WI38 (cell line): ENCODE measurements around the gene GLS.

Source experiments
- H3K4me3 ChIP-seq: 2 replicates; pipeline ENCODE4 v1.5.1; 2011; ENCODE audit warnings: low read depth, mild to moderate bottlenecking, control low read depth, low read length
- CTCF ChIP-seq: IDR thresholded peaks from 2 replicates; pipeline ENCODE4 v1.5.1; 2012; ENCODE audit warnings: low read depth, mild to moderate bottlenecking, control low read depth, low read length

GLS gene

DNA sequence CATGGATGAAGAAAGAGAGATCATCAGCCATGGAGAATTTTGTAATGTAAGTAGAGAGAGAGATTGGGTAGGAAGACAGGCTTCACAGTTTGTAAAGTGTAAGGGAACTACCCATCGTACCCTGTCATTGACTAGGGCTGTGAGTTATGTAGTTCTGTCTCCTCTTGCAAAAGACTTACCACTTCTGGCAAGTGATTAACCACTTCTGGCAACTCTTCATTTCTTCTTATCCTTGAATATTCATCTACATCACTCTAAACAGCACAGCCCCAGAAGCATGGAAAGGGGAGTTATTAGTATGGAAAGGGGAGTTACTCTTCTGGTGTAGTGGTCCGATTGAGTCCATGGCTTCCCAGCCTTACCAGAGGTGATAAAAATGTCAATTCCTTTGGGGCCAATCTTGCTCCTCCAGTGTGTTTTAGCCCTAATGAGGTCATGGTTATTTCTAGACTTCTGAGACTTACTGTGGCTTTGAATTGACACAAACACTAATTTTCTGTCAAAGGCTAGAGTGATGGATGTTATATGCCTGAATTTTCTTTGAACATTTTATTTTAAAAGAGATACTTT is 81.4 kb downstream of the GLS start:
- TF ChIP-seq CTCF: no peak
- no peak overlapping the region for H3K4me3 ChIP-seq

GRCh38 chr2:190963088-190963487 is 82.5 kb downstream of the GLS start:
- no peak overlapping the region for H3K4me3 ChIP-seq
- no peak for TF ChIP-seq CTCF

DNA sequence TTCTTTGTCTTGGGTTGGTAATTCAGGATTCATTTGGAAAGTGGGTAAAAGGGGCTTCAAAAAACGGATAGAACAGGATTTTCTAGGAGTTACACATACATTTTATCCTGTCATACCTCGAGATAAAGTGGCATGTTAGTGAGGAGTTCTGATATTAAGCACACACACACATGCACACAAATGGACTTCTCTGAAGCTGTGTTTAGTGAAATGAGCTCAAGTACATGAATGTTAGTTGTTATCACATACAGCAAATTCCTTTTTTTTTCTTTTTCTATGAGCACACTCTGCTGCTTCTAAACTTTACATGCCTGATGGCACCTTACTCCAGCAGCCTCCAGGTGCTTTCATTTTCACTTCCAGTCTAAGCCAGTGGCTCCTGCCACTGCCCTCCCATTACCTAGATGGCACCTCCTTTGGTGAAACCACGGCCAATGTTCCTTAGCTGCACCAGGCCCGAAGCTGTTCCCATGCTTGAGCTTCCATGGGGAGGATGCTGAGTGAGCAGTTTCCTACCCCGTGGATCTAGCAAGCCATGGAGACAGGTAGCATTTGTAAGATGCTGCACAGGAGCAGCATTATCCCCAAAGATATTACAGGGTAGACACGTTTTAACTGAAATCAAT is 83.7 kb downstream of the GLS start:
- H3K4me3 ChIP-seq: no peak overlapping the region
- TF ChIP-seq CTCF: no peak

GRCh38 chr2:190965580-190966222 is 85.1 kb downstream of the GLS start:
- no peak for TF ChIP-seq CTCF
- no peak overlapping the region for H3K4me3 ChIP-seq

GRCh38 chr2:190968522-190968921 is 87.9 kb downstream of the GLS start:
- no peak overlapping the region for H3K4me3 ChIP-seq

DNA sequence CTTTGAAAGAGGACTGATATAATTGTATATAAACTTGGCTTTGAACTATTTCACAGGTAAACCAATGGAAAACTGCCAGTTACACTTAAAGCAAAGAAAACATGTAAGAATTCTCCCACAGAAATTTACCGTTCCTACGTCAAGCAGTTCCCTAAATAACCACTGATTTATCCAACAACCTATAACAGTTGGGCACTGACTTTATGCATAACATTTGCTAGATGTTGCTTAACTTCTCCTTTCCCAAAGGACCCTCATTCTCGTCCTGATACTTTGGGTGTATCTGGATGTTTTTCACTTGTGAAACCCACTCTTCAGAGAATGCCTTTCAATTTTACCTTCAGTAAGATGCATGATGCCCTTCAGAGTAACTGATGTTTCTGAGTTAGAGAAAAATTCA is 89.5 kb downstream of the GLS start:
- H3K4me3 ChIP-seq: no peak overlapping the region
- TF ChIP-seq CTCF: no peak

More at GRCh38 chr2:190968522-190968921, 87.9 kb downstream of the GLS start:
- no peak for TF ChIP-seq CTCF

DNA sequence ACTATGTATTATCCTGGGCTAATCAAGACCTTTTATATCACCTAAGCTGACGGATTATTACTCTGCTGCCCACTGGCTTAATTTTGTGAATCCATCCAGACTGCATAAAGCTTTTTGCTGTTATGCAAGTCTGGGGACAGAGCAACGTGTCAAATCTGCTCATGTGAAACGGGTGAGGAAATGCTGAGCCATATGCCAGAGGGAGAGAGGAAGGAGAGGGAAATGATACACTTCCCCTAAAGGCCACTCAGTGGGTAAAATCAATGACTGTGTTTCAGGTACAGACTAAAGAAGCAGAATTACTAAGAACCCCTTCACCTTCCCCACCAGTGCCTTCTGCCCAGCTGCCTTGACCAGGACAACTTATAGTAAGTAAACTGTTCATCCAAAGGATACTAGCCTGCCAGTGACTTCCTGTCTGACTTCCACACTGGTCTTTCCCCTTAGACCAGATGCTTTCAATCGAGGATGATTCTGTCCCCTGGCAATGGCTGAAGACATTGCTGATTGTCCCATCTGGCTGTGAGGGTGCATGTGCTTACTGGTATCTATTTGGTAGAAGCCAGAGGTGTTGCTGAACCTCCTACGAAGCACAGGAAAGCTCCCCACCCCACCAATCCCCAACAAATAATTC is 90.4 kb downstream of the GLS start:
- TF ChIP-seq CTCF: no peak

More for the DNA sequence above, 90.4 kb downstream of the GLS start:
- no peak overlapping the region for H3K4me3 ChIP-seq
